Stimulated activated CD4-positive, alpha-beta T cell treated with anti-CD3 and anti-CD28 coated beads, Interleukin-15, amount 100 ng/mL, for 1 hour (primary cell): Measurements from ENCODE around the gene DMRT2.

Experiments
- DNase-seq, 2 donors: peaks; one replicate each; pipeline ENCODE4 v3.0.0-alpha.2; 2020; ENCODE audit warnings: low read depth in 1 of 2, low spot score in 1 of 2

DMRT2 gene

GRCh38 chr9:1050125-1050895 lies at the start of gene DMRT2:
TSS of gene DMRT2 (plus strand) at chr9:1050357. CDS start at chr9:1051614, 1,257 bp downstream.
- no peak for DNase-seq

- DNase-seq = no peak
These were observed 48.3 kb upstream of the DMRT2 start for GRCh38 chr9:1001838-1002237.

GRCh38 chr9:1002678-1003077 lies 47.5 kb upstream of the DMRT2 start:
- no peak for DNase-seq

- no peak for DNase-seq
These were observed 45.0 kb upstream of the DMRT2 start for GRCh38 chr9:1005043-1005667.

GRCh38 chr9:1007312-1007711 lies 42.8 kb upstream of the DMRT2 start:
- no peak for DNase-seq

GRCh38 chr9:1008216-1008615 lies 41.9 kb upstream of the DMRT2 start:
- no peak for DNase-seq

- DNase-seq = peak; percentile 54 to 57
These were observed 41.0 kb upstream of the DMRT2 start for GRCh38 chr9:1009101-1009707.

GRCh38 chr9:1013021-1013420 lies 37.1 kb upstream of the DMRT2 start:
- DNase-seq = no peak

GRCh38 chr9:1014225-1014624 lies 35.9 kb upstream of the DMRT2 start:
- no peak for DNase-seq

- DNase-seq = no peak
These were observed 35.5 kb upstream of the DMRT2 start for GRCh38 chr9:1014640-1015039.

GRCh38 chr9:1018121-1018520 lies 32.0 kb upstream of the DMRT2 start:
- no peak for DNase-seq

GRCh38 chr9:1024112-1024511 lies 26.0 kb upstream of the DMRT2 start:
- no peak for DNase-seq

- no peak for DNase-seq
These were observed 25.0 kb upstream of the DMRT2 start for GRCh38 chr9:1025131-1025530.

GRCh38 chr9:1026219-1026618 lies 23.9 kb upstream of the DMRT2 start:
- no peak for DNase-seq

GRCh38 chr9:1028501-1029190 lies 21.5 kb upstream of the DMRT2 start:
- DNase-seq = no peak

- DNase-seq = no peak
These were observed 18.1 kb upstream of the DMRT2 start for GRCh38 chr9:1031951-1032601.

- DNase-seq = no peak
These were observed 15.9 kb upstream of the DMRT2 start for GRCh38 chr9:1034271-1034670.

- DNase-seq = no peak
These were observed 10.6 kb upstream of the DMRT2 start for GRCh38 chr9:1039589-1039988.

GRCh38 chr9:1042466-1042865 lies 7.7 kb upstream of the DMRT2 start:
- DNase-seq = no peak

GRCh38 chr9:1044643-1045042 lies 5.5 kb upstream of the DMRT2 start:
- DNase-seq = no peak
